SK-N-MC (cell line): ENCODE measurements around the gene CACNG7.

Experiments
- EZH2 ChIP-seq: fragments of 200-600 bp; sonication (generic); IDR thresholded peaks from one replicate; pipeline ENCODE4 v1.6.1; 2017; ENCODE audit warnings: antibody characterized with exemption
- FOXP2 ChIP-seq: optimal IDR thresholded peaks from 2 replicates; pipeline ENCODE3; 2011; ENCODE audit warnings: mild to moderate bottlenecking, moderate library complexity; ENCODE audit not compliant: insufficient read depth; ENCODE audit errors: extremely low read length, control extremely low read depth
- POLR2AphosphoS5 ChIP-seq: IDR thresholded peaks from 2 replicates; pipeline ENCODE4 v1.6.1; 2012; ENCODE audit warnings: mild to moderate bottlenecking, low read depth, low read length, borderline replicate concordance

DNA sequence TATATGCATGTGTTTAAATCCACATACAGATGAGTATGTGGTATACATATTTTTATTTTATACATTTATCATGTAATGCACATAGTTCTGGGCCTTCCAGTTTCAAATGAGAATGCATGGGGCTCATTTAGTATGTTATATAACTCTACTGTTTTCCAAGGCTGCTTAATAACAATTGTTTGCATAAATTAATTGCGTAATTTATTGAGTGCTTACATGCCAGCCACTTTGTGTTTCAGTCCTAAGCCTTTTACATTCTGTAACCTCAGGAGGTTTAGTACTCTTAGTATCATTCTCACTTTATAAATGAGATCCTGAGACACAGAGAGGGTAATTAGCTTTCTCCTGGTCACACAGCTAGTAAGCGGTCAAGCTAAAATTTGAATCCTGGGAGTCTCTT, 36.9 kb downstream of the CACNG7 start:
- TF ChIP-seq EZH2 = no peak
- no peak for TF ChIP-seq FOXP2
- TF ChIP-seq POLR2AphosphoS5 = no peak
